Cerebellar cortex (tissue), 1 donor: ENCODE results near the gene KCNH1.
"Not testable (repeated sequence)": the region's sequence is repeated elsewhere in the genome, so short reads cannot be mapped to it uniquely, and the experiment has no call there.

Source experiments
- DNase-seq: peaks from one replicate; pipeline ENCODE4 v3.0.0-alpha.2; 2015; ENCODE audit warnings: low spot score

KCNH1 gene

DNA sequence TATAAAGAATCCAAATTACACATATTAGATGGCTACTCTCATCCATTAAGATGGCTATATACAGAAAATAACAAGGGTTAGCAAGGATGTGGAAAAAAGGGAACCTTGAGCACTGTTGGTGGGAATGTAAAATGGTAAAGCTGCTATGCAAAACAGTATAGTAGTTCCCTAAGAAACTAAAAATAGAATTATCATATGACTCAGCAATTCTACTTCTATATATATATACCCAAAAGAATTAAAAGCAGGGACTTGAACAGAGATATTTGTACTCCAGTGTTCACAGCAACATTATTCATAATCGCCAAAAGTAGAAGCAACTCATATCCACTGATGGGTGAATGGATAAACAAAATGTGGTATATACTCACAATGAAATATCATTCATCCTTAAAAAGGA is 126.1 kb downstream of the KCNH1 start:
- DNase-seq, result no peak

DNA sequence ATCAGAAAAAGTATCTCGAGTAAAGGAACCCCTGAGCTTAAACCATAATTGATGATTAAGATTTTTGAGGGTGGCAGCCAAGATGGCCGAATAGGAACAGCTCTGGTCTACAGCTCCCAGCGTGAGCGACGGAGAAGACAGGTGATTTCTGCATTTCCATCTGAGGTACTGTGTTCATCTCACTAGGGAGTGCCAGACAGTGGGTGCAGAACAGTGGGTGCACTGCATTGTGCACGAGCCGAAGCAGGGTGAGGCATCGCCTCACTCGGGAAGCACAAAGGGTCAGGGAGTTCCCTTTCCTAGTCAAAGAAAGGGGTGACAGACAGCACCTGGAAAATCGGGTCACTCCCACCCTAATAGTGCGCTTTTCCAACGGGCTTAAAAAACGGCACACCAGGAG is 138.0 kb downstream of the KCNH1 start:
- DNase-seq, result not testable (repeated sequence)

DNA sequence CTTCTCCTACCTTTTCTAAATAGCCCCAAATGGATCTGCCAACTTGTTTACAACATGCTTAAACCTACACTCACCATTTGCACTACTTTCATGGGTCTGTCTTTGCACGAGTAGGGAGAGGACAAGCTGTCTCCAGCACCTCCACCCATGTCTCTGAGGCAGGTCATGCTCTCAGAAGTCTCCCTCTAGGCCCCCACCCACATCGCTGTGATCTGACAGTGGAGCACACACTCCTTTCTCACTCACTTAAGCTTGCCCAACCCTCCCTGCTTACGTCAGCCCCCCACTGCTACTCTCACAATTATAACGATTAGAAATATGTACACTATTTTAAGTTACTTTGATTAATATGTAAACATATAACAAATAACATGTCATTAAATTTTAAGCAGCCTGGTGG is 141.1 kb downstream of the KCNH1 start:
- DNase-seq, result peak; percentile 0

DNA sequence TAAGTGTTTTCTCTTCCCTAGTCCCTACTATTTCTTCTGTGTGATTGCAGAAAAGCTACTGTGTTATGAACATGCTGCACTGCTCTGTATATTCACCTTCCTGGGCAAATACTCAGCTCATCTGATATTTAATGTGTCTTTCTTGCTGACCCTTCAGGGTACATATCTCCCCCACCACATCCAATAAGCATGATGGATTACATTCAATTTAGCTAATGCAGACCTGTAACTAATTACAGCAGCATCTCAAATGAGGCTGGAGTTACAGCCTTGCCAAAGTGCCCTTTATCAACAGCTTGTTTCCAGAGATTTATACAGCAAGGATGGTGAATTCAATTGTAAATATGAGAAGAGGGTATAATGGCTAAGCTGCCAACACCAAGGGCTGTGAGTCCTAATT is 144.0 kb downstream of the KCNH1 start:
- DNase-seq, result no peak

DNA sequence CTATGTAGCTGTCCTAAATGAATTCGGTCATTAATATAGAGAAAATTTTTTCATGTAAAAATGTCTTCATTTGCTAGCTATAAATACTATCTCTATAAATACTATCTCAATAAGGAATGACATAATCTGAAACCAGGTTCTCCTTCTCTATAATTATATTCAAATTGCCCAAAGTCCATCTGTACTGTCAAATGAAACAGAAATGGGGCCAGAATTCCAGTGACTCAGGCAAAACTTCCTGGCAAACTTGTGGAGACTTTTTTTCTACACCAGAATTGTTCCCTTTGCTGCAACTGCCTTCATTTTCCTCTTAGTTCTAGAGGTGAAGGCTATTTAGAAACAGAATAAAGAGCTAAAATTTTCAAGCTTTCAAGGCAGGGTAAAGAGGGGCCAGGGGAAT is 152.5 kb downstream of the KCNH1 start:
- no peak for DNase-seq

DNA sequence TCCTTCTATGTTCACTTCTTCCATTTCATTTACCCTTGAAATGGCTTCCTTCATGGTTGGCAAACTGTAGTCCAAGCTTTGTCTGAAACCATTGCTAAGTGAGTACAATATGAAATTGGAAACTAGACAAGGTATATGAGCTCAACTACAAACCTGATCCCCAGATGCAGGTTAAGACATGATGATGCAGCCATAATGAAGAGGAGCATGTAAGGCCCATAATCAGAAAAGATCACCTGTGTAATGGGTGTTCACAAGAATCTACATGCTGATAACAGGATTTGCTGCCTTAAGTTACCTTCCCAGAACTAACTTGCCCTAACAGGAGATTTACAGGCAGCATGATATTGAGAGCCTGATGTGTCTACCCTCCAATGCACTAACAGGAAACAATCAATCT is 153.9 kb downstream of the KCNH1 start:
- no peak for DNase-seq

DNA sequence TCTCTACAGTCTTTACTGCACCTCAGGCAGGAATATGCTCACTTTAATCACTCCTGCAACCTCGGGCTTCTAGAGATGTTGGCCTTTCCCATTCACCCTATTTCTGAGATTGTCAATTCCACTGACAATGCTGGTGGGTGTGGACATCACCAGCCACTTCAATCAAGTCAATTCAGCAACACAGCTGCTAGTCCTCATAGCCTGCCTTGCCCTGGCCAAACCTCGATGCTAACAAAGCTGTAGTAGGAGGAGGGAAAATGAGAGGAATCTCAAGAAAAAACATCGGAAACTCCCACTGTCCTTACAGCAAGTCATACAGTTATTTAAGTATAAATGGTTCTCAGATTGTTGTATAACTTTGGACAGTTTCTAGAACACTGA is 155.0 kb downstream of the KCNH1 start:
- DNase-seq, result no peak

DNA sequence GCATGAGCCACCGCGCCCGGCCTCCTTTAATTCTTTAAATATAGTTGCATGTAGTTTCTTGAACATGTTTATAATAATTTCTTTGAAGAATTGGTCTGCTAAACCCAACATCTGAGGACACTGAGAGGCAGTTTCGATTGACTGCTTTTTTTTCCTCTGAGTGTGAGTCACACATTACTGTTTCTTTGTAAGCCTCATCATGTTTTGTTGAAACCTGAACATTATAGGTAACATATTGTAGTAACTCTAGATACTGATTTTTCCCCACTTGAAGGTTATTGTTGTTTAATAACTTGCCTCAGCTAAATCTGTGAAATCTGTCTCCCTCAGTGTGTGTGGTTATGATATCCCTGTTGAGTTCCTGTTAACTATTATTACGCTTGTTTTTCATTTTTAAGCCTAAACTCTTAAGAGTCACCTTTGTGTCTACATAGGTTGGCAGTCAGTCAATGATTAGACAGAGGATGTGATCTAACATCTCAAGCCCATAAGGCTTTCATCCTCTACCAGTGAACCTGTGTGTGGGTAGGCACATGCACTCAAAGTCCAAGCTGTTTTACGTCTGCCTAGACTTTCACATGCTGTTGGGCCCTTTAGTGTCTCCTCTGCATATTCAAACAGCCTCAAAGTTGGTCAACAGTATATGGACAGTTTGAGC is 155.5 kb downstream of the KCNH1 start:
- DNase-seq, result no peak

DNA sequence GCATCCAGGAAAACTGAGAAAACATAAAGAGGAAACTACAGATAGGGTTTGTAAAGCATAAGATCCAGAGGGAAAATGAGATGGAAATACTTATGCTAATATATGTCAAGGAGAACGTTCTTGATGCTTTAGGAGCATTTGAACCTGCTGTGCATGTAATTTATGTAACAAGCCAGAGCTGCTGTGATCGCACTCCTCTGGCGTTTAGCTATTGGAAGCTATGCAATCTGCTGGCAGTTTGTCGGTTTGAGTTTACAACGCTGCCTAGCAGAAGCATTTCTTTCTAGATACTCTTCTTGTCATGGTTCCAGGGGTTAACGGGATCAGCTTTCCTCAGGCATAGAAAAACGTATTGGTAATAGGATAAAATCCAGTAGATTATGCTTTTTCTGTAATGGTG is 182.7 kb downstream of the KCNH1 start:
- DNase-seq, result peak; percentile 52

DNA sequence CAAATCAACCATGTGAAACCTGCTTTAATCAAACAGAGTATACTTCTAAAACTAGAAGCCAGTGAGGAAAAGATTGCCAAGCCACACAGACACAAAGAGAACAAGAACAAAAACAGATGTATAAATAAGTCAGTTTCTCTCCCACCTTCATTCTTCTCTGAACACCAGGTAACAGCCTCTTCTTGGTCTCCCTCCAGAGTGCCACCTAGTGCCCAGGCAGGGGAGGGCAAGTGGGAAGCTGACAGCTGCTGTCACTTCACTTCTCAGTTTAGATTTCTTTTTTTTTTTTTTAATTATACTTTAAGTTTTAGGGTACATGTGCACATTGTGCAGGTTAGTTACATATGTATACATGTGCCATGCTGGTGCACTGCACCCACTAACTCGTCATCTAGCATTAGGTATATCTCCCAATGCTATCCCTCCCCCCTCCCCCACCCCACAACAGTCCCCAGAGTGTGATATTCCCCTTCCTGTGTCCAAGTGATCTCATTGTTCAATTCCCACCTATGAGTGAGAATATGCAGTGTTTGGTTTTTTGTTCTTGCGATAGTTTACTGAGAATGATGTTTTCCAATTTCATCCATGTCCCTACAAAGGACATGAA is 183.9 kb downstream of the KCNH1 start:
- not testable (repeated sequence) for DNase-seq

DNA sequence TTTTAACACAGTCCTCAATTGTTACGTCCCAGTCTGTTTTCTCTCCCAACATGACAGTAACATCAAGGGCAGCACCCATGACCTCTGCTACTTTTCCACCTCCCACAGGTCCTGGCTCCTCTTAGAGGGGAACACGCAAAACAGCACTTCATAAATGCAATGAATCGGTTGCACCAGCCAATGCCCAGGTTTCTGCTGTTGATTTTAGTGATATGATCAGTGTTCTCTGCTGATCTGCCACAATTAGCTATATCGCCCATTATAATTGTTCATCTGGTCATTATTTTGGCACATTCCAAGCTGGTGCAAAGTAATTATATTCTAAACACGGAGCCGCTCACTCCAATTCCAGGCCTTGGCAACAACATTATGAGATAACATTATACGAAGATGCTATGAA is 184.5 kb downstream of the KCNH1 start:
- no peak for DNase-seq

DNA sequence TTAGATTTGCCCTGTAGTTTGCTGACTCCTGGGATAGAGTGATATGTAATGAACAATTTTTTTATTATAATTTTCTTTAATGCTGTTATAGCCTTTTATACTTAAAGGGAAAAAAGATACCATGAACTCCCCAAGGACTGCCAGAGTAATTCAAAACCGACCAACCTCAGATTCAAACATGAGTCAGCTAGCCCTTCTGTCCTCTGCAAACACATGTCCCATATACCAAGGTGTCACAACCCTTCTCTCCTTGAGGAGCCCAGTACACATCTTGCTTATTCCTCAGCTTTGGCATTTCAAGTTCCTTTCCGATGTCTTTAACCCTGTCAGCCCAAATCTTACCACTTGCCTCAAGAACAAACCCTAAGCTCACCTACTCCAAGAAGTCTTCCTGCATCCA is 184.9 kb downstream of the KCNH1 start:
- DNase-seq, result no peak

DNA sequence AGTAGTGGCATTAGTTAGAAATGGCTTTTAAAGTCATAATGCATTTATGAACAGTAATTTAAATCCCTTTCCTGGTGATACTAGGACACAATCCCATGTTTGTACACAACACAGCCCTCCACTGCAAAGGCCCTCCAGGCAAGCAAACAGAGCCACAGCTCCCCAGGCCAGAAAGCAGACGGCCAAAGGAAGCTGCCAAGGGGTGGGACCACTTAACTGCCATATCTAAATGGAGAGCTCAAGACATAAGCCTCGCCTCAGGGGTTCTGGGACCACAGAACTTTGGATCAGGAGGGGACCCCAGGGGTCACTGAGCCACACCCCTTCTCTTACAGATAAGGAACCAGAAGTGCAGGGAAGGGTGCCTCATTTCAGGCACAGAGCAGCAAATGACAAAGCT is 189.7 kb downstream of the KCNH1 start:
- peak; percentile 79 for DNase-seq

DNA sequence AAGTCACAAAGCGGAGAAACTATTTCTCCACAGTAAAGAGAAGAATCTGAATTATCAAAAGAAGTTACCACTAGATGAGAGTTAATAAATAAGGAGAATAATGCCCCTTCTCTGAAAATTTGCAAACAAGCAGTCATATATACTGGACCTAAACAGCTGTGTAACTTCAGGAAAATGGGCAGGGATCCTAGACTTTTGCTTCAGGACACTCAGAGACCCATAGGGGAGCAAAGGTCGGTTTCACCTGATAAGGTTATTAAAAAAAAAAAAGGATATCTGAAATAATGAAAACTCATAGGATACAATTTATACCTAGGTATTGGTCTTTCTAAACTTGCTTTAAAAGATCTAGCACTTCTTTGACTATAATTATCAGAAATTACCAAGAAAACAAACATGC is 191.4 kb downstream of the KCNH1 start:
- DNase-seq, result no peak

DNA sequence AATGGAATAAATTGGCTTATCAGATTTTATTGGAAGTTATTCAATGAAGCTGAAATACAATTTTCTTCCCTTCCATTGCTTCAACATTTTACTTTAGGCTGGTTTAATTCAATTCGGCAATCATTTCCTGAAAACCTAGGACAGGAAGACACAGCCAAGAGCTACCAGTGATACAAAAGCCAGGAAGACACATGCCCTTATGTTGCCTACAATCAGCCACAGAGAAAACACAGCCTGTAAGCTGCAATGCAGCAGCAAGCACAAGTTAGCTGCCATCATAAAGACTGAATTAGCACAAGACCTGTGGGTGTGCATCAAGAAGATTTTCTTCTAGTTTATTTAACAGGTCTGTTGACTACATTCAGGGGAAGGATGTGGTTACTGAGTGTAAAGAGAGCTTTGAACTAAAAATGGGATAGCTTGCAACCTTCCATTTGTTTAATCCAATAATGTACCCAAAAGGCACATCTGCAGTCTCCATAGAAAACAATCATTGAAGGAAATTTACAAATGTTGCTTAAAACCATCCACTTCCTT is 193.8 kb downstream of the KCNH1 start:
- peak; percentile 80 for DNase-seq

DNA sequence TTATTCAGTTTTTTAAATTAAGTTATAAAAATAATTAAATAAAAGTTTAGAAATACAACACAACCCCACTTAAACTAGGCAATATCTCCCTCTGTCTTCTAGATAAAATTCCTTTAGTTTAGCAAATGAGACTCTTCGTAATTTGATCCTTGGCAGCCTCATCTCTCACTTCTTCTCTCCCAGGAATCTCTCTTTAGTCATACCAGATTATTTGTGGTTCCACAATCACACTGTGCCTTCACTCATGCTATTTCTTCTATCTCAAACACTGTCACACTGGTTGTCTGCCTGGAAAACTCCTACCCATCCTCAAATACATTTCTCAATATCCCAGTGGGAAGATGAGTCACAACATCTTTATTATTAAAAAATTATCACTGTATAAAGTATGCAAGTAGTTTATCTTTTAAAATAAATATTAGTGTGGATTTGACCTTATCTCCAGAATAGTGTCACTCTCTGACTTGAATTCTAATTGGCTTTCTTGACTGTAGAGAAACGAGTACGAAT is 195.5 kb downstream of the KCNH1 start:
- DNase-seq, result no peak

DNA sequence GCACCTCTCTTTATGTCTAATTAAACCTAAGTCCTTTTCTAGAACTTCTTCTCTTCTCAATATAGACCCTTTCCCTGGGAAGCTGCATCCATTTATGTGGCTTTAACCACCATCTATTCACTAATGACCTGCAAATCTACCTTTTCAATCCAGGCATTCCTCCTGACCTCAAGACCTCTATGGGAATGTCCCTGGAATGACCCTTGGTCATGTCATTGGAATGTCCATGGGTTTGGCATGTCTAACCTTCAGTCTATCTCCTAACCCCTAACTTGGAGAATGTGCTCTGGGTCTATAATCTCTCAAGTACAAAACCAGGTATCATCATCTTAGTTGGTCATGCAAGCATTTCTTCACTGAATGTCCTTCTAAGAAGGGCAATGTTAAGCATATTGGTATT is 196.1 kb downstream of the KCNH1 start:
- DNase-seq, result no peak

DNA sequence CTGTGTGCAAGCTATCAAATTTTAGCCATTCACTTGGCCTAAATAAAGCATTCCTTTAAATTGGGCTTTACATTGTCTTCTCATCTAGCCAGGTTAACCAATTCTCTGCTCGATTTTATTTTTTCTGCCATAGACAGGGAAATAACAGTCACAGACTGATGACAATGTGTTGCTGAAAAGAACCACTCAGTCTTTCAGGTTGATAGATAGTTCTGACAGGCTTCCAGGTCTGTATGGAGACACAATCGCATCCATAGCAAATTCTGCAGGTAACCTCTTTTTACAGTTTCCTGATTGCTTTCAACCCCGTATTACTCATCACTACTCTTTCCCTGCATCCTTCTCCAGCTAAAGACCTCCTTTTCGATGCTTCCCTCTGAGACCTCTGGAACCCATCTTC is 198.0 kb downstream of the KCNH1 start:
- DNase-seq, result no peak

DNA sequence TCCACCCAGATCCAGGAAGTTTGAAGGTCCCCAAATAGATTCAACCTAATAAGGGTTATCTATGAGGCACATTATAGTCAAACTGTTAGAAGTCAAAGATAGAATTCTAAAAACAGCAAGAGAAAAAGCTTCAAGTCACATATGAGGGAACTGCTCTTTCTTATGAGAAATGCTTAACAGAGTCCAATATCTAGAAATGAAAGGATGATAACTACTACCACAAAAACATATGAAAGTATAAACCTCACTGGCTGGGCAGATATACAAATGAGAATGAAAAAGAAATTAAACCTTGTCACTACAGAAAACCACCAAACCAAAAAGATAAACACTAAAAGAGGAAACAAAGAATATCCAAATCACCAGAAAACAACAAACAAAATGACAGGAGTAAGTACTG is 201.8 kb downstream of the KCNH1 start:
- DNase-seq, result no peak

DNA sequence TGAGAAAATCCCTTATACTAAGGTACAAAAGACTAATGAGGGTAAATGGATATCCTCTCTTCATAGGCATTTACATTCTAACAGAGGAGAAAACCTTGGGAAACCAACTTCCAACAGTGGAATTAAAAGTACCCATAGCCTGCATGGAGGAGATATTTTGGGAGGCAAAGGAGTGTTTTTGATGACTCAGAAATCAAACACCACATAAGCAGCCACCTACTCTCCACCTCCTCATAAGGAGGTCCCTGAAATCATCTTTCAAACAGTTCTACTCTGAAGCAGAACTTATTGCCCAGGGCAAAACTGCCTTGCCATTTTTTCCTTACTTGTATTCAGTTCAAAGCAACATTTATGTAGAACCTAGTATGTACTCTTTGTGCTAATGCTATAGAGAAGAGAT is 211.3 kb downstream of the KCNH1 start:
- DNase-seq, result no peak

DNA sequence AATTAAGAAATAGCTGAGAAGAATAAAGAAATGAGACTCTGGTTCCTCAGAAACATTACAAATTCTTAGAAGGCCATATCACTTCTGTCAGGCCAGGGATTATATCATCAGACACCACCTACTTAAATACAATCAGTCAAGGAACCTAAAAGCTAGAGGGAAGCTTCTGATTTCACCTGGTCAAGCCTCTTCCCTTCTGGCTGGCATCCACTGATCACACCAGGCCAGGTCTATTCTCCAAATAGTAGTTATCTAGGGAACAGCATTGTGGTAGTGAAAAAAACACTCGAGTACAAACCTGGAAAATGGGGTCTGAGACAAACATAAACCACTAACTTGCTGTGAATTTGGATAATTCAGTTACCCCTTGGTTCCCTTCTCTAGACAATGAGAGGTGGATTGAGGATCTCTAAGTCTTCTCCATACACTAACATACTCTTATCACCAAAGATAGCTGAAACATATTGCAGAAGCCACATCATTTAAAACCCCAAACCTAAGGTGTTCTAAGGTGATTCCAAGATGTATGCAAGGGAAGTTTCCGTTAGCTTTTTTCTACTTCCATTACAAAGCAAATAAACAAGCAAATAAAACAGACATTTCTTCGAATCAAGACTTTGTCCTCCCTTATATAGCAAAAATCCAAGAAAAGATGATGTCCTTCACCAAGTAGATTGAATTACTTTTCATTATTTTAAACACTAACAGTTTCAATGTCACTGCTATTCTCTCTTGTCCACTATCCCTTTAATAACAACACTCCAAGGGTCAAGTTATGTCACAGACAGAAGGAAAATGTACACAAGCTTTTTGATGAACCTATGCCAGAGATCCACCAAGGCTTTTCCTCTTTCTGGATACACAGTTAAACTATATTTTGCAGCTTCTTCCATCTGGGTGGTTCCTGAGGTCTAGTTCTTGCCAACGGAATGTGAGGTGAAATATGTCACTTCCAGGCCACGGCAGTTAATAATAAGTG is 212.9 kb downstream of the KCNH1 start:
- DNase-seq, result peak; percentile 50

DNA sequence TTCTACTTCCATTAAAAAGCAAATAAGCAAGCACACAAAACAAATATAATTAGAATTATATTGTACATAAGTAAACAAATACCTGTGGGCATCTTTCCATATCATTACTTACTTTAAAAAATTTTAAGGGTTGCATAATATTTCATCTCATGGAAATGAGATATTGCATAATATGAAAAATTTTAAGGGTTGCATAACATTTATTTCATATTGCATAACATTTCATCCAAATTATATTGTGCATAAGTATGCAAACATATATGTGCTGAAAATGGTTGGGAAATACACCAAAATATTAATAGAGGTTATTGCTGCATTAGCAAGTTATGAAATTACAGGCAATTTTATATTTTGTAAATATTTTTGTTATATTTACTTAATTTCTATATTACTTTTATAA is 213.7 kb downstream of the KCNH1 start:
- DNase-seq, result no peak

DNA sequence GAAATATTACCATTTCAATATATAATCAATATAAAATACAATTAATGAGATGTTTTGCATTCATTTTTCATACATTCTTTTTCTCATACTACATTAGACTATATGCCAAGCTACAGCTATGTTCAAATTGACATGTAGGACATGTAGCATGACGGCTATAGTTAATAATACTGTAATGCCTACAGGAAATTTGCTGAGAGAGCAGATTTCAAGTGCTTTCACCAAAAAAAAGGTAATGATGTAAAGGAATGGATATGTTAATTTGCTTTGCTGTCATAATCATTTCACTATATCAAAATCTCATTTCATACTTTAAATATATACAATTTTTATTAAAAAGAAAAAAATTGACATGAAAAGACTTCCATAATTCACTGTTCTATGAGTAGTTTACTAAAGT is 215.1 kb downstream of the KCNH1 start:
- no peak for DNase-seq
